Endometrial microvascular endothelial cells (primary cell): ENCODE measurements around the gene STOML1. TPM values are rescaled to one million over a fixed set of nuclear protein-coding genes. Genes with fewer than 3 reads are reported as not detected.

Experiments used
- in situ Hi-C: cut with HindIII; loops from 2 replicates; pipeline ENCODE4 v1.10.0; 2017; ENCODE audit warnings: low sequenced_read_pairs, low pct_unique_long_range_greater_than_20kb; ENCODE audit errors: inconsistent ontology term
- total RNA-seq: library from RNA; depleted of rRNA; stranded (reverse); fragments of >200 nt; gene quantifications from one replicate; pipeline ENCODE4 v1.2.3, GENCODE V29; 2015; ENCODE audit errors: inconsistent ontology term

The STOML1 gene
- 29.1 TPM for total RNA-seq

DNA sequence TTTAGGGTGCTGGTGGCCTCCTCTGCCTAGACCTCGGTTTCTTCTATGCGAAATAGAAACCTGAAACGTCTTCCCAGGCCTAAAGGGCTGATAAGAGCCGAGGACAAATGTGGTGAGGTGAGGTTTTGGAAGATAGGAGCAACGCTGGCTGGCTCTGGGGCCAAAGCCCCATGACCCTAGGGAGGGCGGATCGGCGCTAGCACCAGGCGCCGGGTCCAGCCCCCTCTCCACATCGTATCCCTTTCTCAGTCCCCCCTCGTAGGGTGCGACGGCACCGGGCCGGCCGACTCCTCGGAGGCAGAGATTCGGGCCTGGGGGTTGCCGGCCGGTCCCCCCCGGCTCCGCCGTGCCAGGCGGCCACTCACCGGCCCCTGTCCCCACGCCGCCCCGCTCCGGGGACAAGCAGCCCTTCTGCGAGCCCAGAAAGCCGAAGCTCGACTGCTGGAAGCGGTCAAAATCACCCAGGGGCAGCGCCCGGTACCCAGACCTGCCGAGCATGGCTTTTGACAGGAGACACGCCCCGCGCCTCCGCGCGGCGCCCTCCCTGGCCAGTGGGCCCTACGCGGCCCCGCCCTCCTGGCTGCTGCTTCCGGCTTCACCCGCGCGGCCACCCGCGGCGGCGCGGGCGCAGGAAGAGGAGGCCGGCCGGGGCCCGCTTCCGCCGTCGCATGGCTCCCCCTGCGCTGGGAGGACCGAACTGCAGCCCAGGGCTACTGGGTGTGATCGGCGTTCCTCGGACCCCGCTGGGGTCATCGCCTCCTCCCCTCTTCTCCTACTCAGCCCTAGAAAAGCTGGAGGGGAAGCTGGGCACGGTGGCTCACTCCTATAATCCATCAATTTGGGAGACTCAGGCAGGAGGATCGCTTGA is at the start of gene STOML1:
Gene STOML1 (minus strand): TSS at position 570 of the 868 bp plus-strand sequence. CDS start 72 bp downstream, at position 498.
- in situ Hi-C loops: no loop called here

DNA sequence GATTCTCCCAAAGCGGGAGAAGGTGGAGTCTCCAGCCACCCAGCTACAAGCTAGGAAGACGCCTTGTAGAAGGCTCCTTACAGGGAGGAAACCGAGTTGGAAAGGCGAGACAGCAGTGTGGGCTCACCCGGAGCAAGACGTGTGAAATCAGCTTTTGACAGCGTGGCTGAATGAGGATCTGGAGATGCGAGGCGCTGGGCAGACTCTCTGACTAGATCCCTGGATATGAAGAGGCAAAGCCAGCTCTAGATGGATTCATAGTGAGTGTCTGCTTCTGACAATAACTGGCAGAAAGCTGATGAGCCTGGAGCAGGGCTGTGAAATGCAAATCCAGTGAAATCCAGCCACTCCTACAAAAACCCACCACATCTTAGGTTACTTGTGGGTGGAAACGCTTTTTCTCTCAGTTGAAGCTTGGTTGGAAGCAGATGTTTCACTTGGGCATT is 49.2 kb upstream of the STOML1 start:
- in situ Hi-C loops: no loop called here

DNA sequence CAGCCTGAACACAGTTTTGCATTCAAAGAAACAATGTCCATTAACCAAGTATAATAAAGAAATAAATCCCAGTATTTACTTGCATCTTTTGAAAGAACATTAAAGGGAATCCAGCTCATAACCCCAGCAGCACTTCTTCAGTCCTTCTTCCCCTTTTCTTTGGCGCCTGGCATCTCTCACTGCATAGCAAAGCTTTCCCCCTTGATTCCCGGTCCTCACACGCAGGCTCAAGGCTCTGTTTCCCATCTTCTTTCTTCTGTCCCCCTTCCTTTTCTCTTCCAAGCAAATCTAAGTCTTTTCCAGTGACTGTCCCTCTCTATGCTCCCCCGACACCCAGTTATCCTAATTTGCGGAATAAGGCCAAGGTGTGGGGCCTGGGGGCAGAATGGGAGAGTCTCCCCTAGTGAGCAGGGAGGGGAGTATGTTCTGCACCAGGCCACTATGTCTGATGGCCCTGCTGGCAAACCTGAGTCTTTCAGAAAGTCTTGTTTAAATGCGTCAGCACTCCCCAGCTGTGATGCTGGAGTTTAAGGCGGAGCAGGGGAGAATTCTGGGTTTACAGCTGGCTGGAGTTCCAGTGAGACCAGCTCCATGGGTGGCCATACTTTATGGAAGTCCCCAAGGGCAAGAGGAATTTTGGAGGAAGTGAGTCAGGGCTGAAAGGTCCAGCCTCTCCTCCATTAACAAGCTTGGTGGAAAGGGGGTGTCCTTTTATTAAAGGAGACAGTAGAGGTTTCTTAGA is 48.2 kb upstream of the STOML1 start:
- in situ Hi-C loops: no loop called here

GRCh38 chr15:74039656-74040010 is 47.5 kb upstream of the STOML1 start:
- in situ Hi-C loops: no loop called here

- in situ Hi-C loops: no loop called here
Measured at GRCh38 chr15:74038707-74039655, 46.9 kb upstream of the STOML1 start.

DNA sequence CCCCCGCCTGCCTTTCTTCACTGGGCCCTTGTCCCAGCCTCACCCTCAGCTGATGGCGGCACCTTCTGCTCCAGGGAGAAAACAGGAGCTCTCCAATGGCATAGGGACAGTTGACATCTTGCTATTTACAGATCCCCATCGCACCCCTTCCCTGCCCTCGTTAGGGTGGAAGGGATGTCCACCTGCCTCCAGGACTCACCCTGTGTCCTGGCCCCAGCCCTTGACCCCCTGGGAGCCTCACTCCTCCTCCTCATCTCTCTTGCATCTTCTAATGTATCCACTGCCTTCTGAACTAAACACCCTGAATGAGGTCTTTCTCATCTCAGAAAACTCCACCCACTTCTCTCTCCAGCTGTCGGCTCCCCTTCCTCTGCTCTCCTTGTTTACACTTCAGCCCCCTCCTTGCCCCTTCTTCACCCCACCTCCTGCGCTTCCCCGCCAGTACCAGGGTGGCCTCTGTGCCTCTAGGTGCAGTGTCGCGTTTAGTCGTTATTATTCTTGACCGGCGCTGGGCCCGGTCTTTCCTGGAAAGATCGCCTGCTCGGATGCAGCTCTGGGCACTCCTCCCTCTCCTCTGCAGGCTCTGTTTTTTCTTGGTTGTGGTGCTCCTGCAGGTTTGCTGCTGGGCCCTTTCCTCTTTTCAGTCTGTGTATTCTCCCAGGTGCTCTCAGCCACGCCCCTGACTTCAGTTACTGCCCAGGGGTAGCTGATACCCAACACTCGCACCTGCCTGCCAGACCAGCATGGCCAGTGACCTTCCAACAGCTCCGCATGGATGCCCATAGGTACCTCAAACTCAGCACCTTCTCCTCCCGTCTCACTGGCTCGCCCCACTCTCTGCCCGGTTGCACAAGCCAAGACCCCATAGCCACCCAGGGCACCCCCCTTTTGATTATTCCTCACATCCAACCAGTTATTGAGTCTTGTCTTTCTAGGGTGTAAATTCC is 45.3 kb upstream of the STOML1 start:
- in situ Hi-C loops: no loop called here

DNA sequence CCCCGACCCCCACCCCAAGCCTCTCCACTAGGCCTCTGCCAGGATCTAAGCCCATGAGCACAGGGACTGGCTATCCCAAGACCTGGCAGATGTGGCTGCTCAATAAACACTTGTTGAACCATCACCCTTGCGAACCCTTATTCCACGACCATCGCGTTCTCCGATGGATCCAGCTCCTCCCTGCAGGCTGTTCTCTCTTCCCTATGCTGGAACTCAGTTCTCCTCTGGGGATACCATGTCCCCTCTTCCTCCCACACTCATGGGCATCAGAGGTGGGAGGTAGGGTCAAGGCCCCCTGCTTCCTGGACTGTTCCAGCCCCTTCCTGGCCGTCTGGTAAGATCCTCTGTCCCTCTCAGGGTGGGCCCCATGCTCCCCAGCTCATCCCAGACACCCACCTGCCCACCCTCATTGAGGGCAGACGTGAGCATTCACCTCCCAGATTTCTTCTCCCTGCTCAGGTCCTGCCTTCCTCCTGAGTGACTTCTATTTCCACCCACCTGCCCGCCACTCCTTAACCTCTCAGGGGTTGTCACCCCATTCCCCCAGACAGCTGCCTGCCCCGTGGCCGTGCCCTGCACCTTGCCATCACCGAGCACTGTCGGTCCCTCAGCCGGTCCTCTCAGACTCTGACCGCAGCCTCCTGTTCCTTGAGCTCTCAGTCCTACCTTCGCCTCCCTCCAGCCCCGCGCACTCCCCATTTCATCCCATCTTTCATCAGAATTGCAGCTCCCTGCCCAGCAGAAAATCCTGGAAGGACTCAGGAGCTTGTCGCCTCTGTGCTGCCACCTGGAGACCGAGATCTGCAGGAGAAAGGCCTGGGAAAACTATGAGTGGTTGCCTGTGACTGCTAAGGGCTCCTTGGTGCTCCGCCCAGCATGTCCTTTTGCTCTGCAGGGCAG is 44.4 kb upstream of the STOML1 start:
- in situ Hi-C loops: no loop called here

DNA sequence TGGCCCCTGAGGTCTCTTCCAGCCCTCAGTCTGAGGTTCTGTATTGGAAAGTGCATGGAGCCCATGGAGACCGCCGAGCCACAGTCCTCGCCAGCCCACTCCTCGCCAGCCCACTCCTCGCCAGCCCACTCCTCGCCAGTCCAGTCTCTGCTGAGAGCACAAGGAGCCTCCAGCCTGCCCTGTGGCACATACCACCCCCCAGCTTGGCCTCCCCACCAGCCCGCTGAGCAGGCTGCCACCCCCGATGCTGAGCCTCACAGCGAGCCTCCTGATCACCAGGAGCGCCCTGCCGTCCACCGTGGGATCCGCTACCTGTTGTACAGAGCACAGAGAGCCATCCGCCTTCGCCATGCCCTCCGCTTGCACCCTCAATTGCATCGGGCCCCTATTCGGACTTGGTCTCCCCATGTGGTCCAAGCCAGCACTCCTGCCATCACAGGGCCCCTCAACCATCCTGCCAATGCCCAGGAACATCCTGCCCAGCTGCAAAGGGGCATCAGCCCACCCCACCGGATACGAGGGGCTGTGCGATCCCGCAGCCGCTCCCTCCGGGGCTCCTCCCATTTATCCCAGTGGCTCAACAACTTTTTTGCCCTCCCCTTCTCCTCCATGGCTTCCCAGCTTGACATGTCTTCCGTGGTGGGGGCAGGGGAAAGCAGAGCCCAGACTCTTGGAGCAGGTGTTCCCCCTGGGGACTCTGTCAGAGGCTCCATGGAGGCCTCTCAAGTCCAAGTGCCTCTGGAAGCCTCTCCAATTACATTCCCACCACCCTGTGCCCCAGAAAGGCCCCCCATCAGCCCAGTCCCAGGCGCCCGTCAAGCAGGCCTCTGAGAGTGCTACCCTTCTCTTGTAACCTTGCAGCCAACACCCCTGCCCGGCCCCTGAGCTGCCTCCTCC is 43.3 kb upstream of the STOML1 start:
- in situ Hi-C loops: no loop called here

DNA sequence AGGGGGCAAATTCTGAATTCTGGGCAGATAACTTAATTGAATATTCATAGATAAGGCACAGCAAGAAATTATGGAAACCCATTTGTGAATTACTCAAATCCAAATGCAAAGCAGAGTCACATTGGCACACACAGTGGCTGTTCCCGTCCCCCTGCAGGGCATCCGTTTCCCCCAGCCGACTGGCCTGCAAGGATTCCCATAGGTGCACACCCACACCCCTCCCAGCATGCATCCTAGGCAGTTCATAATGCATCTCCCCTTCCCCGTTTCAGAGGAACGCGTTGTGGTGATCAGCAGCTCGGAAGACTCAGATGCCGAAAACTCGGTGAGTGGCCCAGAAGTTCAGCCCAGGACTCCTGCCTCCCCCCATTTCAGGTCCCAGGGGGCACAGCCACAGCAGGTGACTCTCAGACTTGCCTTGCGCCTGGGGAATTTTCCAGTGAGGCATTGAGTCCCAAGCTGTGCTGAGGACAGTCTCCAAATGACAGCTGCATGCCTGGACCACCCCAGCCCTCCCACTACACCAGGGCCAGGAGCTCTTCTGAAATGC is 42.2 kb upstream of the STOML1 start:
- in situ Hi-C loops: no loop called here

- in situ Hi-C loops: no loop called here
Measured at GRCh38 chr15:74032606-74033561, 40.8 kb upstream of the STOML1 start.

GRCh38 chr15:74032046-74032445 is 40.0 kb upstream of the STOML1 start:
- in situ Hi-C loops: no loop called here

- in situ Hi-C loops: no loop called here
Measured at GRCh38 chr15:74028646-74029045, 36.6 kb upstream of the STOML1 start.

GRCh38 chr15:74027688-74028087 is 35.6 kb upstream of the STOML1 start:
- in situ Hi-C loops: no loop called here

DNA sequence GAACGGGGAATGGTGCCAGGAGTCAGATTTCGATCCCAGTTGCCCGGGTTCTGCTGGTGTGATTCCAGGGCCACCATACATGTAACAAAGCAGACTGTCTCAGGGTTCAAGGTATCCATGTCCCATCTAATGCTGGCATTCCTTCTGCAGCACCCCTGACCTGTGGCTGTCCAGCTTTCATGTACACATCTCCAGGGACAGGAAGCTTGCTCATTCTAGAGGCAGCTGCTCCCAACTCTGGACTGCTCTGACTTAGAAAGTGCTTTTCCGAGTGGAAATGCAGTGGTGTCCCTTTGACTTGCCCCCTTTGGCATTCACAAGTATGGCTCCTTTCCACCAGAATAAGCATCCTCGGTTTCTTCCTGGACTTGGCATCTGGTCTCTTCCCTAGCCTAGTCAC is 33.3 kb upstream of the STOML1 start:
- in situ Hi-C loops: no loop called here

- in situ Hi-C loops: no loop called here
Measured at GRCh38 chr15:74024687-74025086, 32.6 kb upstream of the STOML1 start.
